Endothelial cell of umbilical vein (primary cell): ENCODE data around the gene TMEM214. TPM values are rescaled to one million over a fixed set of nuclear protein-coding genes. Genes with fewer than 3 reads are reported as not detected.

Source experiments
- BruUV-seq: library from RNA; stranded (reverse); fragments of 400-500 nt; replicated peaks from 2 replicates; lab custom pipeline; 2021; lab: Mats Ljungman, UMichigan
- CTCF ChIA-PET: fragments of 300-600, 350-600 bp; sonication (Branson Sonifier 250); formaldehyde crosslinking; loops from one replicate; lab custom pipeline; 2021; ENCODE audit warnings: antibody characterized with exemption, inconsistent platforms; lab: Charles Lee
- POLR2A ChIA-PET: fragments of 300-600, 350-600 bp; sonication (Branson Sonifier 250); formaldehyde crosslinking; loops from one replicate; lab custom pipeline; 2021; ENCODE audit warnings: antibody characterized with exemption, inconsistent platforms; lab: Charles Lee
- DNase-seq: peaks from one replicate; pipeline ENCODE4 v3.0.0-alpha.2; 2011; ENCODE audit warnings: low read depth, low spot score
- FAIRE-seq: peaks from 2 replicates; lab custom pipeline; 2011; peaks lifted over from hg19 to GRCh38; lab: Jason Lieb, UNC
- H2AFZ ChIP-seq: 2 replicates; pipeline ENCODE4 v1.6.0; 2012; ENCODE audit warnings: low read depth, low read length, control low read depth, inconsistent platforms
- H3K27ac ChIP-seq: 2 replicates; pipeline ENCODE4 v1.5.1; 2011; ENCODE audit warnings: low read depth, mild to moderate bottlenecking, control low read depth, low read length, moderate library complexity; ENCODE audit not compliant: insufficient read depth
- H3K27me3 ChIP-seq, 2 experiments: 2 replicates each; pipeline versions ENCODE4 v1.6.0 to v1.6.1; 2011; ENCODE audit warnings: low read length in 2 of 2, mixed read lengths in 1 of 2; ENCODE audit not compliant: control insufficient read depth in 2 of 2, insufficient read depth in 2 of 2
- H3K36me3 ChIP-seq, 2 experiments: 2 replicates in 1 of 2; 3 replicates in 1 of 2; pipeline ENCODE4 v1.5.1; 2011; ENCODE audit warnings: low read length in 2 of 2, mild to moderate bottlenecking in 1 of 2, moderate library complexity in 1 of 2; ENCODE audit not compliant: control insufficient read depth in 2 of 2, insufficient read depth in 2 of 2; ENCODE audit errors: extremely low read depth in 1 of 2
- H3K4me1 ChIP-seq: 3 replicates; pipeline ENCODE4 v1.5.1; 2011; ENCODE audit warnings: mild to moderate bottlenecking, low read length; ENCODE audit not compliant: control insufficient read depth, insufficient read depth; ENCODE audit errors: extremely low read depth
- H3K4me2 ChIP-seq: 2 replicates; pipeline ENCODE4 v1.6.1; 2011; ENCODE audit warnings: low read length, control low read depth, mixed read lengths; ENCODE audit not compliant: insufficient read depth
- H3K4me3 ChIP-seq, 3 experiments: fragments of 200-600 bp in 1 of 3; sonication (generic), shearing (Covaris generic) in 1 of 3; replicated peaks in 1 of 3; 2 replicates each; pipeline ENCODE4 v1.5.1; 2011 to 2016; ENCODE audit warnings: control low read depth in 3 of 3, low read length in 3 of 3, mild to moderate bottlenecking in 2 of 3, inconsistent platforms in 1 of 3, low read depth in 1 of 3, moderate library complexity in 1 of 3; ENCODE audit not compliant: insufficient read depth in 1 of 3
- H3K79me2 ChIP-seq: 2 replicates; pipeline ENCODE4 v1.6.0; 2012; ENCODE audit warnings: low read length, inconsistent platforms; ENCODE audit not compliant: control insufficient read depth, insufficient read depth
- H3K9ac ChIP-seq: replicated peaks from 2 replicates; pipeline ENCODE3; 2011; ENCODE audit warnings: low read length, control low read depth; ENCODE audit not compliant: insufficient read depth; ENCODE audit errors: extremely low read depth
- H3K9me1 ChIP-seq: replicated peaks from 3 replicates; pipeline ENCODE4 v1.6.0; 2011; ENCODE audit warnings: mild to moderate bottlenecking, low read length; ENCODE audit not compliant: control insufficient read depth, insufficient read depth; ENCODE audit errors: extremely low read depth
- H3K9me3 ChIP-seq: replicated peaks from 2 replicates; pipeline ENCODE4 v1.5.1; 2012; ENCODE audit warnings: low read length, inconsistent platforms; ENCODE audit not compliant: control insufficient read depth, insufficient read depth
- H4K20me1 ChIP-seq: replicated peaks from 2 replicates; pipeline ENCODE3; 2011; ENCODE audit warnings: mild to moderate bottlenecking, low read length; ENCODE audit not compliant: control insufficient read depth, insufficient read depth; ENCODE audit errors: extremely low read depth
- FOS ChIP-seq: IDR thresholded peaks from 2 replicates; pipeline ENCODE4 v1.6.1; 2011; ENCODE audit warnings: mild to moderate bottlenecking, low read length, moderate library complexity, borderline replicate concordance; ENCODE audit not compliant: insufficient read depth
- GATA2 ChIP-seq: IDR thresholded peaks from 2 replicates; pipeline ENCODE4 v1.7.0; 2011; ENCODE audit warnings: low read depth, mild to moderate bottlenecking, moderate library complexity, mixed read lengths, low read length; ENCODE audit not compliant: insufficient read length, insufficient read depth
- JUN ChIP-seq: IDR thresholded peaks from 2 replicates; pipeline ENCODE4 v1.6.1; 2011; ENCODE audit warnings: borderline replicate concordance, low read depth; ENCODE audit not compliant: insufficient read length, insufficient read depth
- MYC ChIP-seq: IDR thresholded peaks from one replicate; pipeline ENCODE4 v1.6.1; 2011; ENCODE audit warnings: mild to moderate bottlenecking, low read depth, low read length
- dilution Hi-C: fragments of 300-500 bp; cut with MboI; formaldehyde crosslinking; loops from one replicate; pipeline ENCODE4 v1.15.0; 2019; ENCODE audit warnings: low sequenced_read_pairs; ENCODE audit not compliant: extremely low pct_ligation_motif_present
- intact Hi-C: fragments of 100-400 bp; cut with micrococcal nuclease; formaldehyde crosslinking; loops from one replicate; pipeline ENCODE4 v1.10.0; 2022
- polyA plus RNA-seq, 4 experiments: library from polyadenylated mRNA; depleted of rRNA in 3 of 4; stranded (reverse) in 3 of 4; unstranded in 1 of 4; fragments of >200 nt; gene quantifications; 2 replicates each; pipeline versions ENCODE4 v1.2.1 to v1.2.3, GENCODE V29; 2011 to 2012; ENCODE audit warnings: missing spikeins in 1 of 4
- total RNA-seq: library from RNA; stranded (reverse); gene quantifications from 2 replicates; pipeline ENCODE4 v1.2.3, GENCODE V29; 2021
- TF ChIP-seq, protein P1 (sequence below), 2 donors: IDR thresholded peaks; 1 replicate in 1 of 2; 2 replicates in 1 of 2; pipeline ENCODE4 v1.5.1; 2011; ENCODE audit warnings: low read length in 2 of 2, mild to moderate bottlenecking in 2 of 2, moderate library complexity in 2 of 2, control low read depth in 1 of 2, inconsistent platforms in 1 of 2, low read depth in 1 of 2; ENCODE audit not compliant: insufficient read depth in 1 of 2; ENCODE audit errors: extremely low read depth in 1 of 2
- TF ChIP-seq, protein P2 (sequence below): IDR thresholded peaks from 2 replicates; pipeline ENCODE4 v1.6.1; 2011; ENCODE audit not compliant: insufficient read depth, insufficient read length

TMEM214 gene
- total and polyA plus RNA-seq, 2 donors (not counting 3 experiments of a cell fraction or from before 2014, with no cell fraction given): 109 to 163 TPM

DNA sequence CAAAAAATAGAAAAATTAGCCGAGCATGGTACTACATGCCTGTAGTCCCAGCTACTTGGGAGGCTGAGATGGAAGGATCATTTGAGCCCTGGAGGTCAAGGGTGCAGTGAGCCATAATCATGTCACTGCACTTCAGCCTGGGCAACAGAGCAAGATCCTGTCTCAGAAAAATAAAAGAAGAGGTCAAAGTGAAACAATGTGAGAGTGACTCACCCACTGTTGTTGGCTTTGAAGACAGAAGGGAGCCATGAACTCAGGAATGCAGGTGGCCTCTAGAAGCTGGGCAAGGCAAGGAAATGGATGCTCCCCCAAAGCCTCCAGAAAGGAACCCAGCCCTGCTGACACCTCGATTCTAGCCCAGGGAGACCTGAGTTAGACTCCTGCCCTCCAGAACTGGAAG is 3.7 kb upstream of the TMEM214 start:
- TF ChIP-seq MYC (no peak), FOS (peak; percentile 56), GATA2 (no peak), JUN (peak; percentile 52)
- TF ChIP-seq, protein P1, sequence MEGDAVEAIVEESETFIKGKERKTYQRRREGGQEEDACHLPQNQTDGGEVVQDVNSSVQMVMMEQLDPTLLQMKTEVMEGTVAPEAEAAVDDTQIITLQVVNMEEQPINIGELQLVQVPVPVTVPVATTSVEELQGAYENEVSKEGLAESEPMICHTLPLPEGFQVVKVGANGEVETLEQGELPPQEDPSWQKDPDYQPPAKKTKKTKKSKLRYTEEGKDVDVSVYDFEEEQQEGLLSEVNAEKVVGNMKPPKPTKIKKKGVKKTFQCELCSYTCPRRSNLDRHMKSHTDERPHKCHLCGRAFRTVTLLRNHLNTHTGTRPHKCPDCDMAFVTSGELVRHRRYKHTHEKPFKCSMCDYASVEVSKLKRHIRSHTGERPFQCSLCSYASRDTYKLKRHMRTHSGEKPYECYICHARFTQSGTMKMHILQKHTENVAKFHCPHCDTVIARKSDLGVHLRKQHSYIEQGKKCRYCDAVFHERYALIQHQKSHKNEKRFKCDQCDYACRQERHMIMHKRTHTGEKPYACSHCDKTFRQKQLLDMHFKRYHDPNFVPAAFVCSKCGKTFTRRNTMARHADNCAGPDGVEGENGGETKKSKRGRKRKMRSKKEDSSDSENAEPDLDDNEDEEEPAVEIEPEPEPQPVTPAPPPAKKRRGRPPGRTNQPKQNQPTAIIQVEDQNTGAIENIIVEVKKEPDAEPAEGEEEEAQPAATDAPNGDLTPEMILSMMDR (IDR thresholded peaks at IDR 0.05; ENCODE audit: extremely low read depth in 1 of 2, insufficient read depth in 1 of 2, low read depth in 1 of 2, low read length in 2 of 2): no peak
- TF ChIP-seq, protein P2, sequence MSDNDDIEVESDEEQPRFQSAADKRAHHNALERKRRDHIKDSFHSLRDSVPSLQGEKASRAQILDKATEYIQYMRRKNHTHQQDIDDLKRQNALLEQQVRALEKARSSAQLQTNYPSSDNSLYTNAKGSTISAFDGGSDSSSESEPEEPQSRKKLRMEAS: no peak
- no TSS peak for BruUV-seq
- intact Hi-C loops: no loop called here
- CTCF ChIA-PET: interaction anchor here (0.8 to 1.3 kb wide), 2 partner anchors 12 to 67 kb away, joined by 3 to 6 read pairs; no protein-coding TSS in a partner anchor
- no peak overlapping the region for H3K4me2 ChIP-seq
- DNase-seq (no peak), FAIRE-seq (peak; percentile 69)
- POLR2A ChIA-PET: no interaction called here
- no peaks in the 10 kb centered on the region for H4K20me1 ChIP-seq
- no peaks in the 10 kb centered on the region for H3K27me3 ChIP-seq
- H3K4me1 ChIP-seq: peaks cover 9% of the 10 kb centered on the region
- peaks cover 14% of the 10 kb centered on the region for H3K79me2 ChIP-seq
- no peak overlapping the region for H3K4me3 ChIP-seq
- peaks cover 0 to 3% of the 10 kb centered on the region in 2 experiments for H3K36me3 ChIP-seq
- no peaks in the 10 kb centered on the region for H3K9me3 ChIP-seq
- H2AFZ ChIP-seq: no peak overlapping the region
- dilution Hi-C loops: no loop called here
- H3K9ac ChIP-seq: no peak overlapping the region
- no peak overlapping the region for H3K27ac ChIP-seq
- no peaks in the 10 kb centered on the region for H3K9me1 ChIP-seq
